Keratinocyte (primary cell): ENCODE results near the gene FITM2. TPM values are rescaled to one million over a fixed set of nuclear protein-coding genes. Genes with fewer than 3 reads are reported as not detected.

Experiments
- DNase-seq: peaks from one replicate; pipeline ENCODE4 v3.0.0-alpha.2; 2011; ENCODE audit warnings: low read depth, missing footprints, low spot score
- FAIRE-seq: peaks from 2 replicates; lab custom pipeline; 2011; peaks lifted over from hg19 to GRCh38; lab: Jason Lieb, UNC
- H2AFZ ChIP-seq: 2 replicates; pipeline ENCODE4 v1.6.0; 2012; ENCODE audit warnings: low read length, control low read depth, inconsistent platforms; ENCODE audit not compliant: control insufficient read depth
- H3K27ac ChIP-seq: 2 replicates; pipeline ENCODE4 v1.5.1; 2011; ENCODE audit warnings: low read length; ENCODE audit not compliant: control insufficient read depth, insufficient read depth
- H3K27me3 ChIP-seq: 3 replicates; pipeline ENCODE4 v1.6.0; 2011; ENCODE audit warnings: low read length; ENCODE audit not compliant: control insufficient read depth, insufficient read depth; ENCODE audit errors: extremely low read depth
- H3K36me3 ChIP-seq, 2 experiments: 2 replicates in 1 of 2; 3 replicates in 1 of 2; pipeline ENCODE4 v1.5.1; 2011; ENCODE audit warnings: low read length in 2 of 2, mild to moderate bottlenecking in 1 of 2; ENCODE audit not compliant: control insufficient read depth in 2 of 2, insufficient read depth in 2 of 2; ENCODE audit errors: extremely low read depth in 1 of 2
- H3K4me1 ChIP-seq: 3 replicates; pipeline ENCODE4 v1.5.1; 2011; ENCODE audit warnings: low read length; ENCODE audit not compliant: control insufficient read depth, insufficient read depth; ENCODE audit errors: extremely low read depth
- H3K4me2 ChIP-seq: 3 replicates; pipeline ENCODE4 v1.6.0; 2011; ENCODE audit warnings: low read depth, low read length; ENCODE audit not compliant: control insufficient read depth, insufficient read depth; ENCODE audit errors: extremely low read depth
- H3K4me3 ChIP-seq, 3 experiments: fragments of 200-600 bp in 1 of 3; sonication (generic) in 1 of 3; 2 replicates in 2 of 3; 3 replicates in 1 of 3; pipeline ENCODE4 v1.5.1; 2011 to 2016; ENCODE audit warnings: low read length in 3 of 3, mild to moderate bottlenecking in 3 of 3, control low read depth in 2 of 3, inconsistent platforms in 1 of 3, low read depth in 1 of 3, mixed read lengths in 1 of 3, mixed run types in 1 of 3, moderate library complexity in 1 of 3; ENCODE audit not compliant: control insufficient read depth in 2 of 3, insufficient read depth in 2 of 3; ENCODE audit errors: extremely low read depth in 1 of 3
- H3K79me2 ChIP-seq: 2 replicates; pipeline ENCODE4 v1.6.0; 2012; ENCODE audit warnings: low read length; ENCODE audit not compliant: control insufficient read depth, insufficient read depth
- H3K9ac ChIP-seq: 3 replicates; pipeline ENCODE4 v1.6.0; 2011; ENCODE audit warnings: low read length; ENCODE audit not compliant: control insufficient read depth, insufficient read depth; ENCODE audit errors: extremely low read depth
- H3K9me1 ChIP-seq: 3 replicates; pipeline ENCODE4 v1.6.0; 2011; ENCODE audit warnings: low read length; ENCODE audit not compliant: control insufficient read depth, insufficient read depth; ENCODE audit errors: extremely low read depth
- H3K9me3 ChIP-seq: 2 replicates; pipeline ENCODE4 v1.5.1; 2012; ENCODE audit warnings: low read depth, low read length; ENCODE audit not compliant: control insufficient read depth
- H4K20me1 ChIP-seq: 3 replicates; pipeline ENCODE4 v1.6.0; 2011; ENCODE audit warnings: low read length; ENCODE audit not compliant: control insufficient read depth, insufficient read depth; ENCODE audit errors: extremely low read depth
- EZH2 ChIP-seq: IDR thresholded peaks from one replicate; pipeline ENCODE4 v1.6.1; 2012; ENCODE audit warnings: inconsistent platforms, mild to moderate bottlenecking, low read length, moderate library complexity
- dilution Hi-C: fragments of 300-500 bp; cut with MboI; formaldehyde crosslinking; loops from one replicate; pipeline ENCODE4 v1.7.0; 2020; ENCODE audit warnings: low sequenced_read_pairs; ENCODE audit not compliant: extremely low pct_ligation_motif_present
- polyA plus RNA-seq, 5 experiments: library from polyadenylated mRNA; depleted of rRNA in 3 of 5; stranded (reverse) in 3 of 5; stranded (forward) in 1 of 5; unstranded in 1 of 5; fragments of >200 nt; gene quantifications; 1 replicate in 1 of 5; 2 replicates in 3 of 5; 3 replicates in 1 of 5; pipeline versions ENCODE4 v1.2.1 to v1.2.3, GENCODE V29; 2011 to 2012; ENCODE audit warnings: missing spikeins in 2 of 5, low read depth in 1 of 5, low replicate concordance in 1 of 5
- TF ChIP-seq, protein P1 (sequence below), 3 experiments: IDR thresholded peaks in 1 of 3; conservative IDR thresholded peaks in 1 of 3; optimal IDR thresholded peaks in 1 of 3; 2 replicates in 2 of 3; 3 replicates in 1 of 3; pipeline versions ENCODE3 to v1.5.1; 2011; ENCODE audit warnings: low read length in 3 of 3, mild to moderate bottlenecking in 3 of 3, moderate library complexity in 2 of 3, control low read depth in 1 of 3, inconsistent platforms in 1 of 3; ENCODE audit not compliant: insufficient read depth in 2 of 3; ENCODE audit errors: extremely low read depth in 1 of 3

FITM2 gene
- polyA plus RNA-seq, 1 donor (not counting 4 experiments of a cell fraction or from before 2014, with no cell fraction given): 2.9 TPM

GRCh38 chr20:44336725-44337380 lies 25.9 kb upstream of the FITM2 start, which contains the start of gene R3HDML:
Gene R3HDML (plus strand): TSS chr20:44337043. CDS start chr20:44337158, 115 bp downstream.
- dilution Hi-C loops: no loop called here
- DNase-seq (no peak), FAIRE-seq (no peak)
- Histone ChIP-seq H3K4me1 (no peaks in the 10 kb centered on the region), H3K9me1 (no peaks in the 10 kb centered on the region), H2AFZ (no peak within 1 kb of the TSS), H3K27ac (no peak within 1 kb of the TSS), H3K4me2 (no peak within 1 kb of the TSS), H3K9ac (no peak within 1 kb of the TSS), H3K36me3 (no peaks in the 10 kb centered on the region), H3K9me3 (no peaks in the 10 kb centered on the region), H3K27me3 (peaks cover 12% of the 10 kb centered on the region), H4K20me1 (no peaks in the 10 kb centered on the region), H3K4me3 (no peak within 1 kb of the TSS), H3K79me2 (no peaks in the 10 kb centered on the region)
- no peak for TF ChIP-seq EZH2
- TF ChIP-seq, protein P1, sequence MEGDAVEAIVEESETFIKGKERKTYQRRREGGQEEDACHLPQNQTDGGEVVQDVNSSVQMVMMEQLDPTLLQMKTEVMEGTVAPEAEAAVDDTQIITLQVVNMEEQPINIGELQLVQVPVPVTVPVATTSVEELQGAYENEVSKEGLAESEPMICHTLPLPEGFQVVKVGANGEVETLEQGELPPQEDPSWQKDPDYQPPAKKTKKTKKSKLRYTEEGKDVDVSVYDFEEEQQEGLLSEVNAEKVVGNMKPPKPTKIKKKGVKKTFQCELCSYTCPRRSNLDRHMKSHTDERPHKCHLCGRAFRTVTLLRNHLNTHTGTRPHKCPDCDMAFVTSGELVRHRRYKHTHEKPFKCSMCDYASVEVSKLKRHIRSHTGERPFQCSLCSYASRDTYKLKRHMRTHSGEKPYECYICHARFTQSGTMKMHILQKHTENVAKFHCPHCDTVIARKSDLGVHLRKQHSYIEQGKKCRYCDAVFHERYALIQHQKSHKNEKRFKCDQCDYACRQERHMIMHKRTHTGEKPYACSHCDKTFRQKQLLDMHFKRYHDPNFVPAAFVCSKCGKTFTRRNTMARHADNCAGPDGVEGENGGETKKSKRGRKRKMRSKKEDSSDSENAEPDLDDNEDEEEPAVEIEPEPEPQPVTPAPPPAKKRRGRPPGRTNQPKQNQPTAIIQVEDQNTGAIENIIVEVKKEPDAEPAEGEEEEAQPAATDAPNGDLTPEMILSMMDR (optimal IDR thresholded peaks at IDR 0.05 in 1 of 3, IDR thresholded peaks at IDR 0.05 in 1 of 3, conservative IDR thresholded peaks at IDR 0.05 in 1 of 3; ENCODE audit: extremely low read depth in 1 of 3, insufficient read depth in 2 of 3, low read length in 3 of 3): no peak

DNA sequence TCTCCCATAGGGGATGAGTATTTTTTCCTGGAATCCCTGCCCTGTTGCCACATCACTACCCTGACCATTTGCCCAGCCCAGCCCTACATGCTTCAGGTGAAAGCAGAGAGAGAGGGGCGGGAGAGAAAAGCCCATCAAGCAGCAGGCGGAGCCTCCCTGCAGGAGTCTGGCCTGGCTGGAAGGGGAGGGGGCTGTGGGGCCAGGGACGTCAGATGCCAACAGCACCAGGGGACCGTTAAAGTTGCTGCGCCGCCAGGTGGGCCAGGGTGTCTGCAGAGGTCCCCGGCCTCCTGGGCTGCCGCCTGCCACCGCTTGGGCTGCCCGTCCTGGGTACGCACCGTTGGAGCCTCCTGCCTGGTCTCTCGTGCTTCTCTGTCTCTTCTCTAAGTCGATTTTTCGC lies 25.1 kb upstream of the FITM2 start:
- Histone ChIP-seq H3K9me3 (no peaks in the 10 kb centered on the region), H3K4me1 (no peaks in the 10 kb centered on the region), H2AFZ (no peak overlapping the region), H3K79me2 (no peaks in the 10 kb centered on the region), H3K9ac (no peak overlapping the region), H3K36me3 (no peaks in the 10 kb centered on the region), H4K20me1 (no peaks in the 10 kb centered on the region), H3K9me1 (no peaks in the 10 kb centered on the region), H3K4me2 (no peak overlapping the region), H3K27me3 (peaks cover 12% of the 10 kb centered on the region), H3K4me3 (no peak overlapping the region), H3K27ac (no peak overlapping the region)
- dilution Hi-C loops: no loop called here
- no peak for TF ChIP-seq EZH2
- TF ChIP-seq, protein P1 (optimal IDR thresholded peaks at IDR 0.05 in 1 of 3, IDR thresholded peaks at IDR 0.05 in 1 of 3, conservative IDR thresholded peaks at IDR 0.05 in 1 of 3; ENCODE audit: extremely low read depth in 1 of 3, insufficient read depth in 2 of 3, low read length in 3 of 3): no peak
- FAIRE-seq (no peak), DNase-seq (no peak)
